HepG2 (cell line): ENCODE measurements around the gene NFE2L2.
A peak's percentile ranks its signal among the peaks of the same experiment; 100 is the strongest.

Source experiments
- CREM ChIP-seq, 2 experiments: sonication (generic) in 1 of 2; formaldehyde crosslinking in 1 of 2; IDR thresholded peaks; 2 replicates each; pipeline versions ENCODE4 v1.4.0 to v1.6.1; 2016 to 2020; ENCODE audit warnings: antibody characterized with exemption in 1 of 2, mild to moderate bottlenecking in 1 of 2, missing genetic modification reagents in 1 of 2
- NBN ChIP-seq: fragments of 450-650 bp; conservative IDR thresholded peaks from 2 replicates; pipeline ENCODE4 v1.6.1; 2017
- TCF12 ChIP-seq, 2 experiments: fragments of 450-650 bp in 1 of 2; sonication (generic) in 1 of 2; formaldehyde crosslinking in 1 of 2; IDR thresholded peaks; 2 replicates each; pipeline versions ENCODE4 v1.6.1 to v1.8.0; 2017 to 2022; ENCODE audit warnings: antibody characterized with exemption in 1 of 2, mild to moderate bottlenecking in 1 of 2, missing genetic modification reagents in 1 of 2, moderate library complexity in 1 of 2
- TCF7L2 ChIP-seq: IDR thresholded peaks from 2 replicates; pipeline ENCODE4 v1.6.1; 2011; ENCODE audit warnings: mild to moderate bottlenecking, low read depth, low read length, moderate library complexity
- ZNF740 ChIP-seq: sonication (generic); formaldehyde crosslinking; IDR thresholded peaks from 2 replicates; pipeline ENCODE4 v1.4.0; 2020; ENCODE audit warnings: missing genetic modification reagents
- TF ChIP-seq, protein P1 (sequence below): sonication (generic); formaldehyde crosslinking; IDR thresholded peaks from 2 replicates; pipeline ENCODE4 v1.5.0; 2020; ENCODE audit warnings: mild to moderate bottlenecking, missing genetic modification reagents, moderate library complexity
- TF ChIP-seq, protein P2 (sequence below): sonication (generic); formaldehyde crosslinking; IDR thresholded peaks from 2 replicates; pipeline ENCODE4 v1.5.0; 2020; ENCODE audit warnings: mild to moderate bottlenecking, low read depth, missing genetic modification reagents, borderline replicate concordance
- TF ChIP-seq, protein P3 (sequence below): sonication (generic); formaldehyde crosslinking; IDR thresholded peaks from 2 replicates; pipeline ENCODE4 v1.4.0; 2020; ENCODE audit warnings: low read depth, mild to moderate bottlenecking, missing genetic modification reagents

GRCh38 chr2:177187631-177188312, 76.8 kb downstream of the NFE2L2 start:
- no peak for TF ChIP-seq ZNF740 (CRISPR knock-in tag)
- no peak for TF ChIP-seq TCF12 (IDR thresholded peaks at IDR 0.05)
- no peak for TF ChIP-seq TCF12 (CRISPR knock-in tag; IDR thresholded peaks at IDR 0.05)
- TF ChIP-seq, protein P1, sequence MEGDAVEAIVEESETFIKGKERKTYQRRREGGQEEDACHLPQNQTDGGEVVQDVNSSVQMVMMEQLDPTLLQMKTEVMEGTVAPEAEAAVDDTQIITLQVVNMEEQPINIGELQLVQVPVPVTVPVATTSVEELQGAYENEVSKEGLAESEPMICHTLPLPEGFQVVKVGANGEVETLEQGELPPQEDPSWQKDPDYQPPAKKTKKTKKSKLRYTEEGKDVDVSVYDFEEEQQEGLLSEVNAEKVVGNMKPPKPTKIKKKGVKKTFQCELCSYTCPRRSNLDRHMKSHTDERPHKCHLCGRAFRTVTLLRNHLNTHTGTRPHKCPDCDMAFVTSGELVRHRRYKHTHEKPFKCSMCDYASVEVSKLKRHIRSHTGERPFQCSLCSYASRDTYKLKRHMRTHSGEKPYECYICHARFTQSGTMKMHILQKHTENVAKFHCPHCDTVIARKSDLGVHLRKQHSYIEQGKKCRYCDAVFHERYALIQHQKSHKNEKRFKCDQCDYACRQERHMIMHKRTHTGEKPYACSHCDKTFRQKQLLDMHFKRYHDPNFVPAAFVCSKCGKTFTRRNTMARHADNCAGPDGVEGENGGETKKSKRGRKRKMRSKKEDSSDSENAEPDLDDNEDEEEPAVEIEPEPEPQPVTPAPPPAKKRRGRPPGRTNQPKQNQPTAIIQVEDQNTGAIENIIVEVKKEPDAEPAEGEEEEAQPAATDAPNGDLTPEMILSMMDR (CRISPR knock-in tag), result no peak
- no peak for TF ChIP-seq TCF7L2
- TF ChIP-seq, protein P2, sequence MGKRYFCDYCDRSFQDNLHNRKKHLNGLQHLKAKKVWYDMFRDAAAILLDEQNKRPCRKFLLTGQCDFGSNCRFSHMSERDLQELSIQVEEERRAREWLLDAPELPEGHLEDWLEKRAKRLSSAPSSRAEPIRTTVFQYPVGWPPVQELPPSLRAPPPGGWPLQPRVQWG (CRISPR knock-in tag), result no peak
- peak; percentile 74; the same call in 1 of the 2 replicates for TF ChIP-seq CREM (IDR thresholded peaks at IDR 0.05)
- TF ChIP-seq CREM (CRISPR knock-in tag; IDR thresholded peaks at IDR 0.05), result no peak
- no peak for TF ChIP-seq NBN
- TF ChIP-seq, protein P3, sequence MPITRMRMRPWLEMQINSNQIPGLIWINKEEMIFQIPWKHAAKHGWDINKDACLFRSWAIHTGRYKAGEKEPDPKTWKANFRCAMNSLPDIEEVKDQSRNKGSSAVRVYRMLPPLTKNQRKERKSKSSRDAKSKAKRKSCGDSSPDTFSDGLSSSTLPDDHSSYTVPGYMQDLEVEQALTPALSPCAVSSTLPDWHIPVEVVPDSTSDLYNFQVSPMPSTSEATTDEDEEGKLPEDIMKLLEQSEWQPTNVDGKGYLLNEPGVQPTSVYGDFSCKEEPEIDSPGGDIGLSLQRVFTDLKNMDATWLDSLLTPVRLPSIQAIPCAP (CRISPR knock-in tag), result peak; percentile 48; the same call in 1 of the 2 replicates
